Measurements from ENCODE around the gene RING1. TPM values are rescaled to one million over a fixed set of nuclear protein-coding genes. Genes with fewer than 3 reads are reported as not detected.

RING1 gene
- total and polyA plus RNA-seq, 12 donors, result 26.5 to 35.1 (median 28.3) TPM

- H3K27ac ChIP-seq, result peak overlapping the region in 9 of 10 donors; percentile 94 to 99 (median 99)
- H3K4me3 ChIP-seq, result peak overlapping the region in 9 of 10 donors; percentile 56 to 97 (median 78)
- intact Hi-C loops (cut with DNase I), result loop anchor here in 7 of 10 donors (2.0 to 5.0 kb wide), 3 partner anchors 37 to 232 kb away; partner anchors contain the start of gene BRD2 (in 1 of the 7)
- WGBS, 2 donors, result 32% methylated on average over 3 of the region's 3 CpGs
- H3K36me3 ChIP-seq, result peaks cover 0 to 68% (median 43%) of the 10 kb centered on the region in 9 donors
- peaks cover 24 to 66% (median 55%) of the 10 kb centered on the region in 9 donors for H3K4me1 ChIP-seq
- no peaks in the 10 kb centered on the region for H3K9me3 ChIP-seq
- no peak for ATAC-seq
- no peak for DNase-seq
- no peak for TF ChIP-seq CTCF (IDR thresholded peaks at IDR 0.05)
- H3K27me3 ChIP-seq, result no peaks in the 10 kb centered on the region
Observed at GRCh38 chr6:33198853-33199436, 9.4 kb upstream of the RING1 start.

GRCh38 chr6:33199687-33200218 is 8.5 kb upstream of the RING1 start:
- Histone ChIP-seq H3K27ac (peak overlapping the region; percentile 94 to 99 (median 98)), H3K4me3 (peak overlapping the region; percentile 56 to 97 (median 80)), H3K27me3 (no peaks in the 10 kb centered on the region), H3K36me3 (peaks cover 0 to 61% (median 43%) of the 10 kb centered on the region in 9 donors), H3K9me3 (no peaks in the 10 kb centered on the region), H3K4me1 (peaks cover 27 to 72% (median 60%) of the 10 kb centered on the region in 9 donors)
- no peak for TF ChIP-seq CTCF (IDR thresholded peaks at IDR 0.05)
- DNase-seq (peak; percentile 69 to 78), ATAC-seq (peak; percentile 22 to 60 (median 28))
- intact Hi-C loops (cut with DNase I), result loop anchor here in 8 of 10 donors (2.0 to 10.0 kb wide), 8 partner anchors 37 to 1067 kb away; partner anchors contain the start of genes AGPAT1 (in 1 of the 8), BRD2 (in 1 of the 8) and RNF5 (in 1 of the 8)
- 3 to 4% methylated on average over 24 to 26 of the region's 26 CpGs for WGBS, 2 donors

GRCh38 chr6:33200219-33201146 is 7.8 kb upstream of the RING1 start, which contains the start of the genes RXRB and SLC39A7:
TSS of gene RXRB (minus strand) at chr6:33200665. CDS start at chr6:33200476, 189 bp downstream.
TSS of gene SLC39A7 (plus strand) at chr6:33200867. CDS start at chr6:33201246, 379 bp downstream.
- DNase-seq (peak; percentile 99 to 100), ATAC-seq (peak; percentile 84 to 95 (median 92))
- no peaks in the 10 kb centered on the region for H3K27me3 ChIP-seq
- peaks cover 27 to 78% (median 66%) of the 10 kb centered on the region in 9 donors for H3K4me1 ChIP-seq
- H3K4me3 ChIP-seq, result peak within 1 kb of the TSS; percentile 56 to 97 (median 80)
- peaks cover 0 to 54% (median 36%) of the 10 kb centered on the region in 9 donors for H3K36me3 ChIP-seq
- no peaks in the 10 kb centered on the region for H3K9me3 ChIP-seq
- TF ChIP-seq CTCF (IDR thresholded peaks at IDR 0.05), result no peak
- WGBS, 2 donors, result 0% methylated on average over 68 of the region's 68 CpGs
- intact Hi-C loops (cut with DNase I), result loop anchor here in 4 of 10 donors (2.0 to 10.0 kb wide), 5 partner anchors 47 to 1068 kb away; partner anchors contain the start of genes AGPAT1 (in 1 of the 4) and RNF5 (in 1 of the 4)
- H3K27ac ChIP-seq, result peak within 1 kb of the TSS; percentile 94 to 99 (median 98)

Measured in heart right ventricle (tissue), 16 donors.